GM18511 (cell line): ENCODE measurements around the gene CDC6.

ENCODE experiments used
- ATAC-seq: cut with Tn5 transposase; IDR thresholded peaks from one replicate; pipeline ENCODE4 v1.9.1; 2021; ENCODE audit warnings: mild to moderate bottlenecking, moderate library complexity; ENCODE audit not compliant: unreplicated experiment

Gene CDC6

DNA sequence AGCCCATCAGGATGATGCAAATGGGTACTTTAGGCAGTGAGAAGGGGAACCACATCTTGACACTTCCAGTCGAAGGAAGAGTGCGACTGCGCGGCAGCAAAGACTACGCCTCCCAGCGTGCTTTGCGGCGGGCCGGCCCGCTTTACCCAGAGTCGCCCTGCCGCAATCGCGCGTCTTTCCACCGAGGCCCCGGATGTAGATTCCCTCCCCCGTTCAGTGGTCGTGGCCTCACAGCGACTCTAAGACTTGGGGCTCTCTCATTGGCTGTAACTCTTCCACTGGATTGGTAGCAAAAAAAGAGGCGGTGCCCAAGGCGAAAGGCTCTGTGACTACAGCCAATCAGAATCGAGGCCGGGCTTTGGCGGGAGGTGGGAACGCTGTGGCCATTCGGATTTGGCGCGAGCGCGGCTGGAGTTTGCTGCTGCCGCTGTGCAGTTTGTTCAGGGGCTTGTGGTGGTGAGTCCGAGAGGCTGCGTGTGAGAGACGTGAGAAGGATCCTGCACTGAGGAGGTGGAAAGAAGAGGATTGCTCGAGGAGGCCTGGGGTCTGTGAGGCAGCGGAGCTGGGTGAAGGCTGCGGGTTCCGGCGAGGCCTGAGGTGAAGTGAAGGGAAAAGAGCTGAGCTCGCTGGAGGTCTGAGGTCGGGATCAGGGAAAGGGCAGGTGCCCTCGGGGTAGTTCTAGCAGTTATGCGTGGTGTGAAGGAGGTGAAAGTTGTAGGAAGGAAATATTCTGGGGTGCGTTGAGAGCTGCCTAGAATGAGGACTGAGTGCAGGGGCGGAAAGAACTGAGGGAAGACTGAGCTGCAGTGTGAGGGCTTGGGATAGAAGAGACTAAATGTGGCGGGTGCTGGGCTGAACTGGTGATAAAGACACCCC is at the start of gene CDC6:
TSS of gene CDC6 (plus strand) at position 386 of the 876 bp plus-strand sequence. CDS start 1,542 bp downstream, outside the sequence.
- peak; percentile 88 for ATAC-seq

GRCh38 chr17:40241252-40241834 is 46.3 kb upstream of the CDC6 start:
- no peak for ATAC-seq

DNA sequence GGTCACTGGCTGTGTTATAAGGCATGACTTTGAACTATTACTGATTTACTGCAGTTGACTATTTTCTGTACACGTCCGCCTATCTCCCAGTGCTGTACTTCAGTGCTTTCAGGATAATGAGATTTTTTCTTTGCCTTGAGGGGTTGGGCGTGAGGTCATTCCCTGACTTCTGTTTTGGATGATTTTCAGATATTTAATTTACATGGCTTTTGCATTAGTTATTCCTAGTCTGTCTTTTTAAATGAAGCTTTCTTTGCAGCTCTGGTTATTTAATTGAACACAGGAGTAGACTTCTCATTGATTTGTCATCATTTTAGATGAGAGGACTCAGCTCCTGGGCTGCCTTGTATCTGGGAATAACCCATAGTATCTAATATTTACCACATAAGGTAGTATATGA is 44.9 kb upstream of the CDC6 start:
- no peak for ATAC-seq

DNA sequence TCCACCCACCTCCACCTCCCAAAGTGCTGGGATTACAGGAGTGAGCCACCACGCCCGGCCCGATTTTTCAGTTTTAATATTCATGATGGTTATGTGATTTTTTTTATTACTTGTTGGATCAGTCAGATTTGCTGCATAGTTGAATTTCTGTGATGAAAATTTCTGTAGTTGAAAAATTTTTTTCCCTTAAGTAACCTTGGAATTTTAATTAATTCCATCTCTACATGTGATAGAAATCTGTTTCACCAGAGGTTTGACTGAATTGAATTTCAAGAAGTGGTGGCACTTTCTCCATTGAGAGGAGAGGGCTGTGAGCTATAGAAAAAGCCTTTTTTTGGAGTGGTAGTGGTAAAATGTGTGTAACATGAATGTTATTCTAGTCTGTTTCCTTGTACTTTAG is 43.9 kb upstream of the CDC6 start:
- ATAC-seq, result no peak

GRCh38 chr17:40244255-40244654 is 43.4 kb upstream of the CDC6 start:
- no peak for ATAC-seq

DNA sequence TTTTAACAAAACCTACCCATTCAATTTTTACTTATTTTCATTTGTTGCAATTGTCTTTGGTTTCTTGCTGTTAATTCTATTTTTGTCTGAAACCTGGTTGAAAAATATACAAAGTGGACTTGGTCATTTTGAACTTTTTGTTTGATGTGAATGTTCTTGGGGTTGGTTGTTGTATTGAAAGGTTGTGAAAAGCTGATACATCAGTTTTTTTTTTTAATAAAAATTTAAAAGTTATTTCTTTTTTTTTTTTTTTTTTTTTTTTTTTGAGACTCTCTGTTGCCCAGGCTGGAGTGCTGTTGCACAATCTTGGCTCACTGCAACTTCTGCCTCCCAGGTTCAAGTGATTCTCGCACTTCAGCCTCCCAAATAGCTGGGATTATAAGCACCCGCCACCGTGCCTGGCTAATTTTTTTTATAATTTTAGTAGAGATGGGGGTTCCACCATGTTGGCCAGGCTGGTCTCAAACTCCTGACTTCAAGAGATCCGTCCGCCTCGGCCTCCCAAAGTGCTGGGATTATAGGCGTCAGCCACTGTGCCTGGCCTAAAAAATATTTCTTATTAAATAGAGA is 39.7 kb upstream of the CDC6 start:
- ATAC-seq, result no peak

GRCh38 chr17:40248507-40248906 is 39.2 kb upstream of the CDC6 start:
- ATAC-seq, result no peak

- ATAC-seq, result no peak
Measured at GRCh38 chr17:40251576-40251975, 36.1 kb upstream of the CDC6 start.

GRCh38 chr17:40253565-40253964 is 34.1 kb upstream of the CDC6 start:
- ATAC-seq, result no peak

- no peak for ATAC-seq
Measured at GRCh38 chr17:40259505-40259904, 28.2 kb upstream of the CDC6 start.

DNA sequence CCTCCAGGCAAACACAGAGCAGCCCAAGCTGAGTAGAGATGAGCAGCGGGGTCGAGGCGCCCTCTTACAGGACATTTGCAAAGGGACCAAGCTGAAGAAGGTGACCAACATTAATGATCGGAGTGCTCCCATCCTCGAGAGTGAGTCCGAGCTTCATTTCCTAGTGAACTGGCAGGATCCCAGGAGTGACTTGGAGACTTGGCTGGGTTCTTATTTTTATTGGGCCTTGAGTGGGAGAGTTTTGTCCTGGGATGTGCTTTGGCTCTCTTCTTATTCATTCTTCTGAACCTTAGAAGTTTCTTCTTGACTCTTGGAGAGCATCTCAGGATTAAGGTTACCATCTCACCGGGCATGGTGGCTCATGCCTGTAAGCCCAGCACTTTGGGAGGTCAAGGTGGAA is 27.2 kb upstream of the CDC6 start:
- ATAC-seq, result no peak

GRCh38 chr17:40264458-40265185 is 23.1 kb upstream of the CDC6 start:
- ATAC-seq, result no peak

DNA sequence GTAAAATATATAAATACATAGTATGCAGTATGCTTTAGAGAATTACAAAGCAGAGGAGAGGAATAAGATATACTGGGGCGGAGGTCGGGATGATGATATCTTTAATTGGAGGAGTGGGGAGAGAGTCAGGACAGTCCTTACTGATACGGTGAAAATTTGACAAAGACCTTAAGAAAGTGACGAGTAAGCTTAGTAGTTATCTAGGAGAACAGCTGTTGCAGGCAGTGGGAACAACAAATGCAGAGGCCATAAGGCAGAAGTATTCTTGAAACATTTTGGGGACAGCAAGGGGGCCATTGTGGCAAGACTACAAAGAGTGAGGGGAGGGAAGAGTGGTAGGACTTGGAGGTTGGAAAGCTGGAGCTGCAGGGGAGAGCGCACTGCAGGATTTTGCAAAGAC is 22.3 kb upstream of the CDC6 start:
- no peak for ATAC-seq

DNA sequence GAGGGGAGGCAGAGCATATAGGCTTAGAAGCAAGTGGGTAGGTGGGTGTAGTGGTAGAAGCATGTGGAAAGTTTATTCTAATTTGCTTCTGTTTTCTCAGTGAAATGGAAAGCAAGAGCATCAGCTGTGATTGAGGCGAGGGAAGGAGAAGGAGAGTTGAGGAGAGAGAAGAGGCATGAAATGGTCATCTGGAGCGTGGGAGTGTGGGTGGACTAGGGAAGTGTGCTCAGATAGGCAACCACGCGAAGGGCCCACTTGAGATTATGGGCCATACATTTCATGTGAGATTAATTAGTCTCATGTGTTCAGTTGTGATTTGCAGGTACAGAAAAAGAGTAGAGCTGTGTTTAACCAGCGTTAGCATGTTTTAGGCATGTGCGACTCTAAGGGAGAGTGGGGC is 20.8 kb upstream of the CDC6 start:
- no peak for ATAC-seq

GRCh38 chr17:40268141-40268712 is 19.5 kb upstream of the CDC6 start:
- no peak for ATAC-seq

DNA sequence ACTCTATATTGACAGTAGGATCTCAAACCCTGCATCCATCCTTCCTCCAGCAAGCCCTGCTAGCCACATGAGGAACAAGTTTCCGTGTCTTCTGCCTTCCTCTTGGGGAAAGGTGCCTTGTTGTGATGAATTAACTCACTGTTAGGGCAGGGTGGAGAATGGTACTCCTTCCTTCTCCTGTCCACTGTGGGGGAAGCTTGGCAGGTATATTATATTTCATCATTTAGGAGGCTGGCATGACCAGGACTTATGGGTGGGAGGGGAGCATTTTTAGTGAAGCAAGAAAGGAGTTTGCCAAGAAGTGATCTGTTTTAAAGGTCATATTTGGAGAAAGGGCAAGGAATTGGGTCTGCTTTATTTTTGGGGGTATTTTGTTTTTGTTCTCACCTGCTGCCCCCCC is 9.3 kb upstream of the CDC6 start:
- no peak for ATAC-seq

DNA sequence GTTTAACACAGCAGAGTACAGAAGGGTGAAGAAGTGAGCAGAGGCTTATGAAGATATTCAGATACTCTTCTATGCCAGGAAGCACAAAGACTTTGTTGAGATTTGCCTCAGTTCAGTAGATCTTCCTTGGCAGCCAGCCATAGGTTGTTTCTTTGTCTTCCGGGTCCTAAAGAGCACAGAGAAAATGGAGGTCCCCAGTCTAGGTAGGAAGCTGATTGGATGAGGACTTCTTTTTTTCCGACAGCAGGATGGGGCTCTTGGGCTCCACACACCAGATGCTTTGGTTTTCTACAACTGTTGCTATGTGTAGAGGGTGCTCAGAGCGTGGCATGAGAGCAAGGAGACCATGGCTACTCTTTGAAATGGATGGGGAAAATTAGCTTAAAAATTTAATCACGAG is 8.3 kb upstream of the CDC6 start:
- ATAC-seq, result no peak

DNA sequence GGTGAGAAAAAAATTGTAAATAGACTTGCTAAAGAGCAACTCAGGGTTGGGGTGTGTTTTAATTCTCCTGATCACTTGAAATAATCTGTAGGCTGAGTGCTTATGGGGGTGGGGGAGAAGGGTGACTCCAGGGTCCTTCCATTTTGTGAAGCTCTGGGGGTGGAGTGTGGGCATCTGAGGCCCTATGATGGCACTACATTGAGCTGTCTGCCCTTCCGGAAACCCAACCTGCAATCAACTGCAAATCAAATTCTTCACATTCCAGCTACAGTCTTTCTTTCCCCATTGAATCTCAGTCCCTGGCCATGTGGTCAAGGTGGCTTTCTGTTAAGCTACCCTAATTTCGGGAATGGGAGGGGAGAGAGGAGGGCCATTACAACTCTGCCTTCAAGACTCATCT is 6.0 kb upstream of the CDC6 start:
- no peak for ATAC-seq

GRCh38 chr17:40283662-40284061 is 4.0 kb upstream of the CDC6 start:
- no peak for ATAC-seq

GRCh38 chr17:40284085-40284713 is 3.5 kb upstream of the CDC6 start:
- ATAC-seq, result no peak

DNA sequence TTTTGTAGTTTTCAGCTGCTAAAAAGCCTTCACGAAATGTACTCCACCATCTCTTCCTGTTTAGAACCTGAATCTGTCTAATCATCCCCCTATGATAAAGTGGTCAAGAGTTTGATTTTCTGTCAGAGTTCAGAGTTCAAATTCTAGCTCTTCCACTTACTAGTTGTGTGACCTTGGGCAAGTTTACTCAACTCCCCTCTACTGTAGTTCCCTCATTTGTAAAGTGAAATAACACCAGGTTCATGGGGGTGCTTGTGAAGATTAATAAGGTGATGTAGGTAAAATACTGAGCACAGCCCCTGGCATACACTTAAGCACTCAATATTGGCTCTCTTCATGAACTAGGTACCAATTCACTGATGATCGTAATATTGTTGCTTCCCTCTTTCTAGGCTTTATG is 1.2 kb upstream of the CDC6 start:
- no peak for ATAC-seq
